ENCODE results near the gene C12orf60. TPM values are rescaled to one million over a fixed set of nuclear protein-coding genes. Genes with fewer than 3 reads are reported as not detected.

Gene C12orf60
- total RNA-seq, 1 donor from 2014 or later, result 2.0 TPM

GRCh38 chr12:14842315-14842714 lies 38.8 kb downstream of the C12orf60 start:
- no peaks in the 10 kb centered on the region for H3K9me3 Mint-ChIP-seq (ENCODE audit: unreplicated experiment)
- H3K4me1 Mint-ChIP-seq (ENCODE audit: low read depth, unreplicated experiment), result peaks cover 15% of the 10 kb centered on the region
- no peak overlapping the region for H3K4me3 Mint-ChIP-seq (ENCODE audit: unreplicated experiment)

DNA sequence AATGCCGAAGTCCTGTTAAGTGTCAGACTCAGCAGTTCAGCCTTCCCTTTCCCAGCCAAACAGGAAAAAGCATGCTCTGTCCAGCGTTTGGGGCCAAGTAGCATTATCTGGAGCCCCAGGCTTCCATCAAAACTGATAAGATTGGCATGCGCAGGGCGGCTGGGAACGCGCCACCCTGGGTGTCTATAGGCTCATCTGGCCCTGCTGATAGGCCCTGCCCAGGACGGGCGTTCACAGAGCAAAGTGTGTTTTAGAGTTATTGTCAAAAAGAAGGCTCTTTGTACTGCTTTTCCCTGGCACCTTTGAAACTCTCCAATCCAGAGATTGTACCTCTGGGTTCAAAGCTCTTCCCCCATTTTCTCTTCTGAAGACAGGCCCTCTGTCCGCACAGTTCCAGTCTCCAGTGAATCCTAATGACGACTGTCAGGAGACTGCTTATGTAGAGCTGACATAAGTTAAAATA lies 40.0 kb downstream of the C12orf60 start, which contains the start of gene ART4:
Gene ART4, minus strand, starts transcription at position 102 of the 463 bp plus-strand sequence. CDS start 413 bp downstream, outside the sequence.
- no peak within 1 kb of the TSS for H3K27ac ChIP-seq (ENCODE audit: low read depth, low read length)
- FAIRE-seq, result no peak
- no peak within 1 kb of the TSS for H3K4me2 ChIP-seq (ENCODE audit: low read length)

More at GRCh38 chr12:14842315-14842714, 38.8 kb downstream of the C12orf60 start:
- Histone ChIP-seq H3K9ac (ENCODE audit: low read length) (no peak overlapping the region), H3K36me3 (ENCODE audit: insufficient read depth, low read length) (no peaks in the 10 kb centered on the region), H4K20me1 (ENCODE audit: insufficient read depth, low read length) (no peaks in the 10 kb centered on the region), H3K79me2 (ENCODE audit: insufficient read depth, low read length) (no peaks in the 10 kb centered on the region), H3K4me1 (ENCODE audit: insufficient read depth, low read length) (peaks cover 18% of the 10 kb centered on the region), H3K27me3 (ENCODE audit: insufficient read depth, low read length) (no peaks in the 10 kb centered on the region), H3K27ac (ENCODE audit: low read depth, low read length) (peak overlapping the region; percentile 28), H3K9me3 (ENCODE audit: insufficient read depth, low read depth, low read length) (no peaks in the 10 kb centered on the region), H3K4me2 (ENCODE audit: low read length) (no peak overlapping the region), H2AFZ (ENCODE audit: low read depth, low read length) (no peak overlapping the region), H3K4me3 (ENCODE audit: insufficient read depth, low read depth, low read length) (no peak overlapping the region)
- FAIRE-seq, result no peak
- no peaks in the 10 kb centered on the region for H3K27me3 Mint-ChIP-seq (ENCODE audit: low read depth, unreplicated experiment)
- no peak for DNase-seq (ENCODE audit: low read depth)
- H3K36me3 Mint-ChIP-seq (ENCODE audit: low read depth, unreplicated experiment), result no peaks in the 10 kb centered on the region
- H3K27ac Mint-ChIP-seq (ENCODE audit: unreplicated experiment), result no peak overlapping the region
- TF ChIP-seq EZH2 (IDR thresholded peaks at IDR 0.05; ENCODE audit: insufficient read depth, low read length), result no peak
- TF ChIP-seq, protein P1, sequence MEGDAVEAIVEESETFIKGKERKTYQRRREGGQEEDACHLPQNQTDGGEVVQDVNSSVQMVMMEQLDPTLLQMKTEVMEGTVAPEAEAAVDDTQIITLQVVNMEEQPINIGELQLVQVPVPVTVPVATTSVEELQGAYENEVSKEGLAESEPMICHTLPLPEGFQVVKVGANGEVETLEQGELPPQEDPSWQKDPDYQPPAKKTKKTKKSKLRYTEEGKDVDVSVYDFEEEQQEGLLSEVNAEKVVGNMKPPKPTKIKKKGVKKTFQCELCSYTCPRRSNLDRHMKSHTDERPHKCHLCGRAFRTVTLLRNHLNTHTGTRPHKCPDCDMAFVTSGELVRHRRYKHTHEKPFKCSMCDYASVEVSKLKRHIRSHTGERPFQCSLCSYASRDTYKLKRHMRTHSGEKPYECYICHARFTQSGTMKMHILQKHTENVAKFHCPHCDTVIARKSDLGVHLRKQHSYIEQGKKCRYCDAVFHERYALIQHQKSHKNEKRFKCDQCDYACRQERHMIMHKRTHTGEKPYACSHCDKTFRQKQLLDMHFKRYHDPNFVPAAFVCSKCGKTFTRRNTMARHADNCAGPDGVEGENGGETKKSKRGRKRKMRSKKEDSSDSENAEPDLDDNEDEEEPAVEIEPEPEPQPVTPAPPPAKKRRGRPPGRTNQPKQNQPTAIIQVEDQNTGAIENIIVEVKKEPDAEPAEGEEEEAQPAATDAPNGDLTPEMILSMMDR (IDR thresholded peaks at IDR 0.05; ENCODE audit: insufficient read depth, low read depth, low read length), result no peak

DNA sequence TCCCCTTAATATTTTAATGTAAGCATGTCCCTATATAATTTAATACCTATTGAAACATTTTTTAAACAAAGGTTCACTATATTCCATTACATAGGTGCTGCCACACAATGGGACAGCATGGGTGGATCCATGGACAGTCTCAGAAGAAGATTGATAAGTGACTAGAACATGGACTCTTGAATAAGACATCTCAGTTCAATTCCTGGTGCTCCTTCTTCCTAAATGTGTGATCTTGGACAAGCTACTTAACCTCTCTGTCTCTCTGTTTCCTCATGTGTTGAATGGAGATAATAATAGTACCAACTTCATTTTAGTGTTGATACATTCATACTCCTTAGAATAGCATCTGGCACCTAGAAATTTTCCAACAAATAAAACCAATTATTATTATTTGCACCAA lies 40.9 kb downstream of the C12orf60 start:
- Mint-ChIP-seq H3K9me3 (ENCODE audit: unreplicated experiment) (no peaks in the 10 kb centered on the region), H3K36me3 (ENCODE audit: low read depth, unreplicated experiment) (peaks cover 1% of the 10 kb centered on the region), H3K27ac (ENCODE audit: unreplicated experiment) (no peak overlapping the region), H3K4me3 (ENCODE audit: unreplicated experiment) (no peak overlapping the region), H3K4me1 (ENCODE audit: low read depth, unreplicated experiment) (peaks cover 19% of the 10 kb centered on the region), H3K27me3 (ENCODE audit: low read depth, unreplicated experiment) (no peaks in the 10 kb centered on the region)
- no peak overlapping the region for H3K9ac ChIP-seq (ENCODE audit: low read length)
- H3K27me3 ChIP-seq (ENCODE audit: insufficient read depth, low read length), result no peaks in the 10 kb centered on the region
- no peak for DNase-seq (ENCODE audit: low read depth)
- no peaks in the 10 kb centered on the region for H3K9me3 ChIP-seq (ENCODE audit: insufficient read depth, low read depth, low read length)
- no peak overlapping the region for H3K4me3 ChIP-seq (ENCODE audit: insufficient read depth, low read depth, low read length)
- no peaks in the 10 kb centered on the region for H4K20me1 ChIP-seq (ENCODE audit: insufficient read depth, low read length)
- H3K36me3 ChIP-seq (ENCODE audit: insufficient read depth, low read length), result no peaks in the 10 kb centered on the region
- TF ChIP-seq, protein P1 (IDR thresholded peaks at IDR 0.05; ENCODE audit: insufficient read depth, low read depth, low read length), result no peak
- TF ChIP-seq EZH2 (IDR thresholded peaks at IDR 0.05; ENCODE audit: insufficient read depth, low read length), result no peak
- H3K27ac ChIP-seq (ENCODE audit: low read depth, low read length), result no peak overlapping the region
- H3K4me1 ChIP-seq (ENCODE audit: insufficient read depth, low read length), result peaks cover 20% of the 10 kb centered on the region
- H3K4me2 ChIP-seq (ENCODE audit: low read length), result no peak overlapping the region
- no peaks in the 10 kb centered on the region for H3K79me2 ChIP-seq (ENCODE audit: insufficient read depth, low read length)
- no peak overlapping the region for H2AFZ ChIP-seq (ENCODE audit: low read depth, low read length)
- FAIRE-seq, result peak; percentile 23

More for the DNA sequence above, 40.0 kb downstream of the C12orf60 start, which contains the start of gene ART4:
- no peaks in the 10 kb centered on the region for H3K79me2 ChIP-seq (ENCODE audit: insufficient read depth, low read length)
- no peak for TF ChIP-seq EZH2 (IDR thresholded peaks at IDR 0.05; ENCODE audit: insufficient read depth, low read length)
- TF ChIP-seq, protein P1 (IDR thresholded peaks at IDR 0.05; ENCODE audit: insufficient read depth, low read depth, low read length), result no peak
- H3K27me3 ChIP-seq (ENCODE audit: insufficient read depth, low read length), result no peaks in the 10 kb centered on the region
- Mint-ChIP-seq H3K27me3 (ENCODE audit: low read depth, unreplicated experiment) (no peaks in the 10 kb centered on the region), H3K27ac (ENCODE audit: unreplicated experiment) (no peak within 1 kb of the TSS), H3K4me1 (ENCODE audit: low read depth, unreplicated experiment) (peaks cover 10% of the 10 kb centered on the region), H3K36me3 (ENCODE audit: low read depth, unreplicated experiment) (peaks cover 1% of the 10 kb centered on the region), H3K9me3 (ENCODE audit: unreplicated experiment) (no peaks in the 10 kb centered on the region), H3K4me3 (ENCODE audit: unreplicated experiment) (no peak within 1 kb of the TSS)
- H3K4me3 ChIP-seq (ENCODE audit: insufficient read depth, low read depth, low read length), result no peak within 1 kb of the TSS
- DNase-seq (ENCODE audit: low read depth), result no peak
- H2AFZ ChIP-seq (ENCODE audit: low read depth, low read length), result no peak within 1 kb of the TSS
- H3K4me1 ChIP-seq (ENCODE audit: insufficient read depth, low read length), result peaks cover 20% of the 10 kb centered on the region
- H4K20me1 ChIP-seq (ENCODE audit: insufficient read depth, low read length), result no peaks in the 10 kb centered on the region
- H3K9ac ChIP-seq (ENCODE audit: low read length), result no peak within 1 kb of the TSS
- no peaks in the 10 kb centered on the region for H3K9me3 ChIP-seq (ENCODE audit: insufficient read depth, low read depth, low read length)
- no peaks in the 10 kb centered on the region for H3K36me3 ChIP-seq (ENCODE audit: insufficient read depth, low read length)

All from astrocyte (in vitro differentiated cells and primary cell).